ENCODE results near the gene SORCS1. TPM values are rescaled to one million over a fixed set of nuclear protein-coding genes. Genes with fewer than 3 reads are reported as not detected.

SORCS1 gene
- polyA plus RNA-seq, 1 of the 3 experiments (the other 2 are of a cell fraction) = 0.66 TPM

- Histone ChIP-seq H3K4me2 (no peak overlapping the region), H3K36me3 (replicated peaks in 1 of 2; ENCODE audit: control insufficient read depth in 1 of 2, insufficient read depth in 2 of 2, low read length in 1 of 2) (no peaks in the 10 kb centered on the region), H3K9me2 (no peaks in the 10 kb centered on the region), H3K9ac (no peak overlapping the region), H3K4me1 (ENCODE audit: control insufficient read depth in 1 of 2, insufficient read depth in 2 of 2, low read depth in 1 of 2, low read length in 1 of 2) (peaks cover 0 to 19% of the 10 kb centered on the region in 2 experiments; a peak in 2 of 4 replicates), H4K20me1 (ENCODE audit: insufficient read depth) (no peaks in the 10 kb centered on the region), H3K4me3 (ENCODE audit: low read depth in 2 of 2, low read length in 1 of 2) (no peak overlapping the region), H2AFZ (ENCODE audit: low read depth) (no peak overlapping the region), H3F3A (replicated peaks; ENCODE audit: insufficient read depth) (no peaks in the 10 kb centered on the region), H3K79me2 (ENCODE audit: insufficient read depth) (no peaks in the 10 kb centered on the region), H3K27me3 (ENCODE audit: insufficient read depth) (no peaks in the 10 kb centered on the region), H3K27ac (ENCODE audit: low read depth in 2 of 2, low read length in 1 of 2) (peak overlapping the region in 1 of 2 experiments; percentile 11; a peak in 1 of 4 replicates), H3K9me3 (no peaks in the 10 kb centered on the region)
- TF ChIP-seq MEF2A (IDR thresholded peaks at IDR 0.05; ENCODE audit: borderline replicate concordance, low read depth) (no peak), TCF12 (IDR thresholded peaks at IDR 0.05) (no peak), POLR2AphosphoS5 (IDR thresholded peaks at IDR 0.05; ENCODE audit: low read depth, low read length) (no peak), USF2 (IDR thresholded peaks at IDR 0.05; ENCODE audit: borderline replicate concordance, low read depth, low read length) (no peak), TEAD4 (IDR thresholded peaks at IDR 0.05; ENCODE audit: borderline replicate concordance, insufficient read depth) (no peak), FOXJ3 (CRISPR knock-in tag; IDR thresholded peaks at IDR 0.05) (no peak), RCOR1 (IDR thresholded peaks at IDR 0.05; ENCODE audit: low read length) (no peak), REST (IDR thresholded peaks at IDR 0.05; ENCODE audit: low read depth, low read length) (no peak)
- no peak for DNase-seq
- 29% methylated on average over 1 of the region's 1 CpG for WGBS (ENCODE audit: low lambda C conversion rate)
- POLR2A ChIA-PET = no interaction called here
- CTCF ChIA-PET = interaction anchor here (1.2 kb wide), 1 partner anchor 346 kb away, joined by 5 read pairs; no protein-coding TSS in a partner anchor
Observed at GRCh38 chr10:107051769-107052168, 112.7 kb downstream of the SORCS1 start.

- H3K9me2 ChIP-seq = no peaks in the 10 kb centered on the region
- ChIA-PET CTCF (interaction anchor here (1.0 to 1.2 kb wide), 2 partner anchors 13 to 20 kb away, joined by 3 read pairs; no protein-coding TSS in a partner anchor), POLR2A (no interaction called here)
- no peaks in the 10 kb centered on the region for H4K20me1 ChIP-seq (ENCODE audit: insufficient read depth)
- H3K9me3 ChIP-seq = no peaks in the 10 kb centered on the region
- no peaks in the 10 kb centered on the region for H3F3A ChIP-seq (replicated peaks; ENCODE audit: insufficient read depth)
- no peak for DNase-seq
- H3K4me1 ChIP-seq (ENCODE audit: control insufficient read depth in 1 of 2, insufficient read depth in 2 of 2, low read depth in 1 of 2, low read length in 1 of 2) = no peaks in the 10 kb centered on the region
- no peak overlapping the region for H3K4me2 ChIP-seq
- no peak overlapping the region for H2AFZ ChIP-seq (ENCODE audit: low read depth)
- H3K4me3 ChIP-seq (ENCODE audit: low read depth in 2 of 2, low read length in 1 of 2) = no peak overlapping the region
- WGBS (ENCODE audit: low lambda C conversion rate) = 33% methylated on average over 3 of the region's 3 CpGs
- no peaks in the 10 kb centered on the region for H3K36me3 ChIP-seq (replicated peaks in 1 of 2; ENCODE audit: control insufficient read depth in 1 of 2, insufficient read depth in 2 of 2, low read length in 1 of 2)
- no peaks in the 10 kb centered on the region for H3K27me3 ChIP-seq (ENCODE audit: insufficient read depth)
- no peak overlapping the region for H3K9ac ChIP-seq
- H3K79me2 ChIP-seq (ENCODE audit: insufficient read depth) = no peaks in the 10 kb centered on the region
- no peak overlapping the region for H3K27ac ChIP-seq (ENCODE audit: low read depth in 2 of 2, low read length in 1 of 2)
- no peak for TF ChIP-seq NFIC (IDR thresholded peaks at IDR 0.05; ENCODE audit: borderline replicate concordance)
- no peak for TF ChIP-seq GATA2 (CRISPR knock-in tag; IDR thresholded peaks at IDR 0.05)
- TF ChIP-seq POLR2AphosphoS5 (IDR thresholded peaks at IDR 0.05; ENCODE audit: low read depth, low read length) = no peak
- no peak for TF ChIP-seq FOXJ3 (CRISPR knock-in tag; IDR thresholded peaks at IDR 0.05)
- TF ChIP-seq CTCF (IDR thresholded peaks at IDR 0.05) = no peak
- TF ChIP-seq FOSL2 (IDR thresholded peaks at IDR 0.05; ENCODE audit: borderline replicate concordance, low read depth) = no peak
- no peak for TF ChIP-seq ELF1 (IDR thresholded peaks at IDR 0.05)
- no peak for TF ChIP-seq ZBTB33 (IDR thresholded peaks at IDR 0.05; ENCODE audit: borderline replicate concordance, low read depth)
- no peak for TF ChIP-seq PBX3 (IDR thresholded peaks at IDR 0.05)
- TF ChIP-seq RXRA (IDR thresholded peaks at IDR 0.05; ENCODE audit: borderline replicate concordance, low read depth) = no peak
- no peak for TF ChIP-seq USF1 (IDR thresholded peaks at IDR 0.05; ENCODE audit: borderline replicate concordance, low read depth)
Observed at GRCh38 chr10:107043461-107043860, 121.0 kb downstream of the SORCS1 start.
